ENCODE data around the gene GNG7.
A peak's percentile ranks its signal among the peaks of the same experiment; 100 is the strongest.
"Not testable (repeated sequence)": the region's sequence is repeated elsewhere in the genome, so short reads cannot be mapped to it uniquely, and the experiment has no call there.

GNG7 gene

DNA sequence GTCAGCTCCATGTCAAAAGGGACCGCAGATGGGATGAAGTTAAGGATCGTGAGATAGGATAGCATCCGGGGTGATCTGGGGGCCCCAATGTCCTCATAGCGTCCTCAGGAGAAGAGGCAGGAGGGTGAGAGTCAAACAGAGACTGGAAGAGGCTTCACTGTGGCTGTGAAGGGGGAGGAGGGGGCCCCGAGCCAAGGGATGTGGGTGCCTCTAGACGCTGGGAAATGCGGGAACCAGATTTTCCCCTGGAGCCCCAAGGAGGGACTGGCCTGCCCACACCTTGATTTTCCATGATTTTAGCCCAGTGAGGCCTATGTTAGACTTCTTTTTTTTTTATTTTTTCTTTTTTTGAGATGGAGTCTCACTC is 61.2 kb downstream of the GNG7 start:
- DNase-seq (ENCODE audit: low read depth), result no peak

DNA sequence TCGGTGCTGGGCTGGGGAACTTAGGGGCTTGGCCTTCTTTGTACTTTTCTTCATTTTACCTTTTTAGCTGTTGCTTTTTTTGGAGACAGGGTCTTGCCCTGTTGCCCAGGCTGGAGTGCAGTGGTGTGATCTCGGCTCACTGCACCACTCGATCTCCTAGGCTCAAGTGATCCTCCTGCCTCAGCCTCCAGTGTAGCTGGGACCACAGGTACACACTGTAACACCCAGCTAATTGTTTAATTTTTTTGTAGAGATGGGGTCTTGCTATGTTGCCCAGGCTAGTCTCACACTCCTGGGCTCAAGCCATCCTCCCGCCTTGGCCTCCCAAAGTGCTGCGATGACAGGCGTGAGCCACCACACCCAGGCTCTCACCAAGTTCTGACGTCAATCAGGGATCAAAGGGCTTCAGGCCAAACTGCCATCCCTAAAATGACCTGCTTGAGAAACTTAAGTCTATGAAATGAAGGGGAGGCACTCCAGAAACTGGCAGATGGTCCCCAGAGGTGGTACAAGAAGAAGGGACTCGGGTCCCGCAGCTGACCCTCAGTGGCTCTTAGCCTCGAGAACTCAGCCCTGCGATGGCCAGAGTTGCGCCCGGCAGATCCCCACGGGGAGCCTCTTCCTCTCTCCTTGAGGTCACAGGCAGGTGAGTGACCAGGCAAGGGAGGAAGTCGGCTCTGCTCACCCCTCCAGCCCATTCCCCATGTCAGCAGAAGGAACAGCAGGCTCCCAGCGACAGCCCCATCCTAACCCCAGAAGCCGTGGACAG is 61.7 kb downstream of the GNG7 start:
- no peak for DNase-seq (ENCODE audit: low read depth)

DNA sequence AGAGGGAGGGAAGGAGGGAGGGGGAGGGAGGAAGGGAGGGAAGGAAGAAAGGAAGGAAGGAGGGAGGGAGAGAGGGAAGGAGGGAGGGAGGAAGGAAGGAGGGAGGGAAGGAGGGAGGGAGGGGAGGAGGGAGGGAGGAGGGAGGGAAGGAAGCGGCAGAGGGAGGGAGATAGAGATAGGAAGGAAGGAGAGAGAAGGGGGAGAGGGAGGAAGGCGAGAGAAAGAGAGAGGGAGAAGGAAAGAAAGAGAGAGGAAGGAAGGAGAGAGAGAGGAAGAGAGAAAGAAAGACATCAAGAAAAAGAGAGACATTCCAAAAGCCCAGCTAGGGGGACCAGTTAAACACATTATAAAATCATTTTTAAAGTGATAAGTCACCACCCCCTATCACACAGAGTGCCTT is 62.5 kb downstream of the GNG7 start:
- DNase-seq (ENCODE audit: low read depth), result no peak

DNA sequence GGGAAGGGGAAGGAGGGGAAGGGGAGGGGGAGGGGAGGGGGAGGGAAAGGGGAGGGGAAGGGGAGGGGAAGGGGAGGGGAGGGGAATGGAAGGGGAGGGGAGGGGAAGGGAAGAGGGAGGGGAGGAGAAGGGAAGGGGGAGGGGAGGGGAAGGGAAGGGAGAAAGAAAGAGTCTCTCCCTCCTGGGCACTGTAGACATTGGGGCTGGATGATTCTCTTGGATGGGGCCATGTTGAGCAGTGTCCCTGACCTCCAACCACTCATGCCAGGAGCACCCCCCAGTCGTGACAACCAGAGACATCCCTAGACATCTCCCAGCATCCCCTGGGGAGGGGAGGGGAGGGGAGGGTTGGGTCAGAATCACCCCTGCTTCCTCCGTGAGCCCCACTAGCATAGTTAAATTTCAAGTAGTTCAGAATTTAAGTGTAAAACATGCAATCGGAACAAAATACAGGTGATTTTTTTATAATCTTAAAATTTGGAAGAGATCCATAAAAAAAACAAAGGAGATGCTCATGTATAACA is 64.0 kb downstream of the GNG7 start:
- DNase-seq (ENCODE audit: low read depth), result no peak

DNA sequence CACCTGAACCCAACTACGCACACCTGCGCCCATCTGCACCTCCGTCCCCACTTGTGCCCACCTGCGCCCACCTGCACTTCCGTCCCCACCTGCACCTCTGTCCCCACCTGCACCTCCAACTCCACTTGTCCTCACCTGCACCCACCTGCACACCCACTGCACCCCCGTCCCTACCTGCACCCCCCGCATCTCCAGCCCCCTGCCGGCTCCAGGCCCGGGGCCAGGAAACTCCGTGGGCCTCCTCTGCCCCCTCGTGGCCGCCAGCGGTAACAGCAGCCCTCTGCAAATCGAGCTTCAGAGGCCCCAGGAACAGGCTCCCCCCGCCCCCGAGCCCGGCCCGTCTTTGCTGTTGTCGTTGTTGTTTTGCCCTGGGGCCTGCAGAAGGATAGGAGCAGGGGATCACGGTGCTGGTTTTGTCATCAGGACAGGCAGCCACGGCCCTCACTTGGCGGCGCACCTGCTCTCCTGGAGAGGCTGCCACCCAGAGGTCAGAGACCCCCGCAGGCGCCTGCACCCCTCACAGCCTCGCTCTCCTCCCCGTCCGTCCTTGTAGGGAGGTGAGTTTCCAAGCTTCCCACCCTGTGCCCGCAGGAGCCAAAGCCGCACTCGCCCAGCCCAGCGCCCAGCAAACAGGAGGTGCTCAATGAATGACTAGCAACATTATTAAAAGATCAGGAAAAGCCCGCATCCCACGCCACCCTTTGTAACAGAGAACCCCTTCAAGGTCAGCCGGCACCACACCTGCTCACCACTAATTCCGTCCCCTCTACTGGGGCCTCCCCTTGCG is 65.4 kb downstream of the GNG7 start:
- DNase-seq (ENCODE audit: low read depth), result no peak

DNA sequence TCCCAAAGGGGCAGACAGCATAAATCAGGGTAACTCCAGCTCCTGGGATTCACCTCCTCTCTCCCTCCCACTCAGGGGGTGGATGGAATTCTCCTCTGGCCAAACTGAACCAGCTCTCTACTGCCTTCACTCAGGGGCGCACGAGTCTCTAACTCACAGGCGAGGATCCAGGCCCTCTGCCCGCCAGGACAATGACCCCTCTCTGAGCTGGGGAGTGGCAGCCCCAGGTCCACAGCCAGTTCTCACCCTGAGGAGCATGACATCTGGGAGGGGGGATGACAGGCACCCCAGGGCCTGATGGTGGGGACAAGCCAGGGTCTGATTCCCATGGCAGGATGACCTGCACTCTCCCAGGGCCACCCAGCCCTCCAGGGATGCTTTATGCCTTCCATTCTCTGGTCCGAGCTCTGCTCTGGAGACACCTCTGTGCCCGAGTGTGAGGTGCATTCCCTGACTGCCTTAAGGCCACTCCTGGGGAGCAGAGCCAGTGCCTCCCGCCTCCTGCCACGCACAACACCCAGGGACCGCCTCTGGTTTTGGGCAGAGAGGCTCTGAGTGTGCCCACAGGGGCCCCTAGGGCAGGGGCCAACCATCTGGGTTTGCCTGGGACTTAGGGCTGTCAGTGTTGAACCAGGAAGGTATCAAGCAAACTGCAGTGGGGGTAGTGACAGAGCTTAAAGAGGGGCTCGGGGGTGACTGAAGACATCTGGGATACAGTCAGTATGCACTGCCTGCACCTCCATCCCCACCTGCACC is 66.2 kb downstream of the GNG7 start:
- DNase-seq (ENCODE audit: low read depth), result no peak

DNA sequence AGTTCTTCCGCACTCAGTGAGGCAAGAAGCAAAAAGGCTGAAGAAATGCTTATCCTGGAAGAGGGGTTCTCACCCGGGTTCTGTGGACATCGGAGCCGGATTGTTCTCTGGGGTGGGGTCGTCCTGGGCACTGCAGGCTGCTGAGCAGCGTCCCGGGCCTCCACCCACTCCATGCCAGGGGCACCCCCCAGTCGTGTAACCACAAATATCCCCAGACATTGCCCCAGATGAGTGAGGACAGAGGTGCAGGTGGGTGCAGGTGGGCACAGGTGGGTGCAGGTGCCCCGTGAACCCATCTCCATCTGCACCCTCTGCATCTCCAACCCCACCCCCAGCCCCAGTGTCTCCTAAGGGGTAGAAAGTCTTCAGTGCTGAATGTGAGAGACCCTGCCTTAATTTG is 67.5 kb downstream of the GNG7 start:
- DNase-seq (ENCODE audit: low read depth), result no peak

DNA sequence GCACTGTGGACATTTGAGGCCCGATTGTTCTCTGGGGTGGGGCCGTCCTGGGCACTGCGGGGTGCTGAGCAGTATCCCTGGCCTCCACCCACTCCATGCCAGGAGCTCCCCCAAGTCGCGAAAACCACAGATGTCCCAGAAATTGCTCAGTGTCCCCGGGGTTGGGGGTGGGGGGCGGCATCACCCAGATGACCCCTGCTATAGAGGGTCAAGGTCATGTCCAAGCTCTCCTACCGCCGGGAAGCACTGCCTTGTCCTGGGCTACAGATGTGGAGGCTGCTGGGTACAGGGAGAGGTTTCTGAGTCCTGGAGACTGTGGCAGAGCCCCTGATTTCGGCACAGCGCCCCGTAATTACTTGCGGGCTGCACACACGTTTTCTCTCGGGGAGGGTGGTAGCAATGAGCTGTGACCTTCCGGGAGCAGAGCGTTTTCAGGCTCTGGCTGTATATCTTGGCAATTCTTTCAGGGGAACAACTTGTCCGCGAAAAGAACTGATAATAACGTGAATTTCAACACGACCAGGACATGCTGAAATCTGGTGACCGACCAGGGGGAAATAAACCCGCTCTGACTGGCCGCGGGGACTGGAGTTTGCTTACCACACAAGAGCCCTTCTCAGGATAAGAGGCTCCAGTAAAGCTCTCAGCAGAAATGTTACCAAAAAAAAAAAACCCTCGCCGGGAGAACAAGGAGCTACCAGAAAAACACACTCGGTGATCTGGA is 68.1 kb downstream of the GNG7 start:
- no peak for DNase-seq (ENCODE audit: low read depth)

DNA sequence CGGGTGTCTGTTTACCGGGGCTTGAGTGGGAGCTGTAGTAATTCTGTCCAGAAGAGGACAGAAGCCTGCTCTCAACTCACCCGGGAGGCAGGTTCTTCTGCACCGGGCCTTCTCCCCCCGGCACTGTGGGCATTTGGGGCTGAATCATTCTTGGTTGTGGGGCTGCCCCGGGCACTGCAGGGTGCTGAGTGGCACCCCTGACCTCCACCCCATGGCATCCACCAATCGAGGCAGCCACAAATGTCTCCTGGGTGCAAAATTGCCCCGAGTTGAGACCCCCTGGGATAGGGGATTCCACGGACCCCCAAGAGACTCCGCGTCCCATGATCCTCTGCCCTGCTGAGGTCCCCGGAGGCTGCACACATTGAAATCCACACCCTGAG is 68.8 kb downstream of the GNG7 start:
- DNase-seq (ENCODE audit: low read depth), result no peak

DNA sequence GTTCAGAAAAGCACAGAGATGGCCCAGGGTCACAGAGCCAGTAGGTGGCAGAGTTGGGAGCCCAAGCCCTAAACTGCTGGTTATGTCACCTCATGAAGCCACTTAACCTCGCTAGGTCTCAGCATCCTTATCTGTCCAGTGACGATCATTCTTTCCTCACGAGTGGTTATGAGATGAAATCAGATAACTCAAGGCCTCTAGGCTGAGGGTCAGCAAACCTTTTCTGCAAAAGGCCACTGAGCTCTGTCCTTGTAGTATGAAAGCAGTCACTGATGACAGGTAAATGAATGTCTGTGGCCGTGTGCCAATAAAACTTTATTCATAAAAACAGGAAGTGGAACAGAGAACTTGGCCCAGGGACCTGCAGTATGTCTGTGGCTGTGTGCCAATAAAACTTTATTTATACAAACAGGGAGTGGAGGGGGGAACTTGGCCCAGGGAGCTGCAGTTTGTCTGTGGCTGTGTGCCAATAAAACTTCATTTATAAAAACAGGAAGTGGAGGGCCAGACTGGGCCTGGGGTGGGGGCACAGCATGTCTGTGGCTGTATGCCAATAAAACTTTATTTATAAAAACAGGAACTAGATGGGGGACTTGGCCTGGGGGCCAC is 71.2 kb downstream of the GNG7 start:
- no peak for DNase-seq (ENCODE audit: low read depth)

DNA sequence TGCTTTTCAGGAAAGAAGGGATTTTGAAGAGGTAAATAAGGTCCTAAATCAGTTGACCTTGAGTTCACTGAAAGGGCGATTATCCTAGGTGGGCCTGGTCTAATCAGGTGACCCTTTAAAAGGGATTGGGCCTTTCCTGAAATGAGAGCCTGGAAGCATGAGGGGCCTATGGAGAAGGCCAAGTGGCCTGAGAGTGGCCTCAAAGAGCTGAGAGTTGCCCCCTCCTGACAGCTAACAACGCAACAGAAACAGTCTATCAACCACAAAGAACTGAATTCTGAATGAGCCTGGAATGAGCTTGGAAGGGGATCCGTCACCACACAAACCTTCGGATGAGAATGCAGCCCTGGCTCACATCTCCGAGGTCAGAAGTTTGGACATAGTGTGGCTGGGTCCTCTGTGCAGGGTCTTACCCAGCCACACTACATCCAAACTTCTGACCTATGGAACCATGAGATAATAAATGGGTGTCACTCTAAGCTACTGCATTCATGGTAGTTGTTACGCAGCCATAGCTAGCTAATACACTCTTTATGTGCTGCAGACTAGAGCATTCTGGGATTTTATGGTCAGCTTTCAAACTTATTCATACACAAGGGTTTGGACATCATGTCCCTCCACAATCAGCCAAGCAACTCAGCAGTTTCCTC is 72.0 kb downstream of the GNG7 start:
- no peak for DNase-seq (ENCODE audit: low read depth)

DNA sequence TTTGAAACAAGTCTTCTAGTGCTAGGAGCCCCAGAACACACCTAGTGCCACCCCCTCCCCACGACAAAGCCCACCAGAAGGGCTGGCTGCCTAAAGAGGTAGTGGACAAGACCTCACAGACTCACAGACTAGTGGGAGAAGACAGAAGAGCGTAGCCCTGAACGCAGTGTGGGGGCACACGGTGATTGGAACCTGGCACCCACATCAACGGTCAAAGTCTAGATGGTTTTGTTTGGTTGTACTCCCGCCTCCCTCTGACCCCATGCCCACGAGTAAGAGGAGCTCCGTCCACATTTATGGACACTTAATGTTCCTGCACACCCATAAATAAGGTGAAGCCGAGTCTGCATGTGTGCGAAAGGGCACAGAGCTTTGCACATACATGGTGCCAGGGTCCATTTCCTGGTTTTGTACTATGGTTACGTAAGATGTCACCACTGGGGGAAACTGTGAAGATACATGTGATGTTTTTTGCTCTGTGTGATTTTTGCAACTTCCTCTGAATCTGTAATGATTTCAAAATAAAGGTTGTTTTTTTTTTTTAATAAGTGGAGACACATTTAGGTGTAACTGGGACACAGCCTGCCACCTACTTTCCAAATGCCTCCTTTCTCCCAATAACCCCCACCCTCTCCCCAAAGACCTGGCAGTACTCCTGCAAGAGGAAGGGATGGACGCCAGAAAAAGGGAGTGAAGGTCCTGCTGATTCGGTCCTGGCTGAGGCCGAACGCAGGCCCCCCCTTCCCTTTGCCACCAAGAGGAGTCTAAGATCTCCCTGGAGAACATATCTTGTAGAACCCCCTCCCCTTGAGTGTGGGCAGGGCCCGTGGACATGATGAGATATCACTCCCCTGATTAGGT is 72.8 kb downstream of the GNG7 start:
- no peak for DNase-seq (ENCODE audit: low read depth)

DNA sequence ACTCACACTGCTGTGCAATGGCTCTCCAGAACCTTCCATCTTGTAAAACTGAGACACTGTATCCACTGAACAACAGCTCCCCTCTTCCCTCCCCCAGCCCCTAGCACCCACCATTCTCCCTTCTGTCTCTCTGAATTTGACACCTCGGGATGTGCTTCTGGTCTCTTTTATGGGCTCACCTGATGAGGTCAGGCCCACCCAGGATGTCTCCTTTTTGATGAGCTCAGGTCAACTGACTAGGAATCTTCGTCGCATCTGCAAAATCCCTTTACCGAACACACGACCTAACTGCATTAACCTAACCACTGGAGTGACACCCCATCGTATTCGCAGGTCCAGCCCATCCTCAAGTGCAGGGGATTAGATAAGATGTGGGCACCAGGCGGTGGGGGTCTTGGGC is 73.9 kb downstream of the GNG7 start:
- DNase-seq (ENCODE audit: low read depth), result no peak

DNA sequence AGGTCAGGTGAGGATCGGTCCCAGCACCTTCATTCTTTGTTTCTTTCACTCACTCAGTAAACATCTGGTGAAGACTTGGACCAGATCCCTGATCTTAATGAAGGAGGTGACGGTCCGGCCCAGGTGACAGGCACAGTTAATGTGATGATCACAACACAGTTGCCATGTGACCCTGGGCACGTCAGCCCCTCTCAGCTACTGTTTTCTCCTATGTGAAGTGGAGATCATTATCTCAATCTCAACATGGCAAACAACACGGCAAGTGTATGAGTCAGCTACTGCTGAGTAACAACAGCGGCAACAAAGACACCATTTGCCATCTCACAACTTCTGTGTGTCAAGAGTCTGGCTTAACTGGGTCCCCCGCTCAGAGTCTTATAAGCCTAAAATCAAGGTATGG is 74.6 kb downstream of the GNG7 start:
- DNase-seq (ENCODE audit: low read depth), result no peak

DNA sequence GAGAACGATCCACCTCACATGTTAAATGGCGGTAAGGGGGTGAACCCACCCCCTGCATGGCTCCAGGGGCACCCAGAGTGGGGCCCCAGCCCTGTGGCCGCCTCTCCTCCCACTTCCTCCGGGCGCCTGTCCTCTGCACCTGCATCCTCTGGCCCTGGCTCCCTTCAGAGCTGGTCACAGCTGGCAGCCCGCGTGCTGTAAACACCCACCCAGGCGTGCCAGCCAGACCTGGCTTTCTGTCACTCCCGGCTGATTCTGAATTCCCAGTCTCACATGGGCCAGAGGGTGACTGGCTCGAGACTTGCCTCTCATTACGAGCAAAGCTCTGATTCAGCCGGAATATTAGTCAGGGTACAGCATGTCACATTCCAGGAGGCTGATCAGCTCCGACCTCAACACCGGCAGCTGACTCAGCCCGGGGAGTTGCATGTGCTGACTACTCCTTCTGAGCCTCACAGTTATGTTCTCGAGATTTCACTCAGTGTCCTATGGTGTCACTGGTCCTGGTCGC is 75.1 kb downstream of the GNG7 start:
- peak; percentile 89 for DNase-seq (ENCODE audit: low read depth)

DNA sequence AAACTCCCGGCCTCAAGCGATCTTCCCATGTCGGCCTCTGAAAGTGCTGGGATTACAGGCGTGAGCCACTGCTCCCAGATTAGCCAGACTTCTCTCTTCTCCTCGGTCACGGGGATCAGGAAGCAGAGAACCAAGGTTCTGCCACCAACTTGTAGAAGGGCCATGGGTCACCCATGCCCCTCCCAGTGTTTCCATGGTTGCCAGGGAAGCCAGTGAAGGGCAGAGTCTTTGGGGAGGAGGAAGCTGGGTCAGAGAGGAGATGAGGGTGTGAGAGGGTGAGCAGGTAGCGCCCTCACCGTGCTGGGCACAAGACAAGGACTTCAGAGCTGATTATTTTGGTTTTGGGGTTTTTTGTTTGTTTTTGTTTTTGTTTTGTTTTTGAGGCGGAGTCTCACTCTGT is 77.1 kb downstream of the GNG7 start:
- DNase-seq (ENCODE audit: low read depth), result no peak

DNA sequence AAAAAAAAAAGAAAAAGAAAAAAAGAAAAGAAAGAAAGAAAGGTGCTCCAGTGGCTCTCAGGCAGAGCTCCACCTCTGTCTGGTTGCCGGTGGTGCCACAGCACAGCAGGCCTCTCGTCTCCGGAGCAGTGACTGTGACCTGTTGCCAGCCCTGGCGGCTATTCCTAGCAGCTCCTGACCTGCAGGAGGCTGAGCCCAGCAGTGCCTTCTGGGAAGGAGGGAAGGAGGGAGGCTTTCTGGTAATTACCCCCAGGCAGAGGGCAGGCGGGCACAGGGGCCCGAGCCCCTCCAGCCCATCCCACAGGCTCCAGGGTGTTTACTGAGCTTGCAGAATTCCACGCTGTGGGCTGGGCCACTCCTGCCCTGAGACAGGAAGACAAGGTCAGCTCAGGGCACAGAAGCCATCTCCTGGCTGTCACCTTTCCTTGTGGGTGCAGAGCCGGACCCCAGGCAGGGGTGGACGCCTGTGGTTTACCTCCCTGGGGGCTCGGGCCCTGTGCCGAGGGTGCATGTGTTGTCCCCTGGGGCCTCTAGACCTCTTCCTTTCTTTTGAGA is 77.9 kb downstream of the GNG7 start:
- DNase-seq (ENCODE audit: low read depth), result no peak

DNA sequence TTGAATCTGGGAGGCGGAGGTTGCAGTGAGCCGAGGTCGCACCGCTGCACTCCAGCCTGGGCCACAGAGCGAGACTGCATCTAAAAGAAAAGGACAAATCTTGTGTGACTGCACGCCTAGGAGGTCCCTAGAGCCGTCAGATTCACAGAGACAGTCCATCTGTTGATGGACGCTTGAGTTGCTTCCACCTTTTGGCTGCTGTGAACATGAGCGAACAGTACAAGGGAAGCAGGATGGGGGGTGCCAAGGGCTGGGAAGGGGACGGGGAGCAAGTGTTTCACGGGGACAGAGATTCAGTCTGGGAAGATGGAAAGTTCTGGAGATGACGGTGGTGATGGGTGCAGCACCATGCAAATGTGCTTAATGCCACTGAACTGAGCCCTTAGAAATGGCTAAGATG is 78.7 kb downstream of the GNG7 start:
- no peak for DNase-seq (ENCODE audit: low read depth)

DNA sequence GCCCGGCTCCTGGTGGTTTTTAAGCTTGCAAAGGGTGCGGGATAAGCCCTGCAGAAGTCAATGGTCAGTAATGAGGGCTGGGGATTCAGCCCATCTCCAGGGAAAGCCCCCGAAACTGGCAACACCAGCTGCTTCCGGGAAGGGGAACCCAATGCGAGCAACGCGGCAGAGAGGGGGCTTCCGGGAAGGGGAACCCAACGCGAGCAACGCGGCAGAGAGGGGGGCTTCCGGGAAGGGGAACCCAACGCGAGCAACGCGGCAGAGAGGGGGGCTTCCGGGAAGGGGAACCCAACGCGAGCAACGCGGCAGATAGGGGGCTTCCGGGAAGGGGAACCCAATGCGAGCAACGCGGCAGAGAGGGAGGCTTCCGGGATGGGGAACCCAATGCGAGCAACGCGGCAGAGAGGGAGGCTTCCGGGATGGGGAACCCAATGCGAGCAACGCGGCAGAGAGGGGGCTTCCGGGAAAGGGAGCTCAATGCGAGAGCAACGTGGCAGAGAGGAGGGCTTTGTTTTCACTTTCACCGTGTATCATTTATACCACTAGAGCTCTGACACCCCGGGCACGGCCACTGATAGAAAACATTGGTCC is 80.0 kb downstream of the GNG7 start:
- DNase-seq (ENCODE audit: low read depth), result not testable (repeated sequence)

Measured in HS-5 (cell line).